ENCODE measurements around the gene LRRC4C.

LRRC4C gene

GRCh38 chr11:41247621-41248020 lies 211.8 kb downstream of the LRRC4C start:
- Histone ChIP-seq H3K9ac (ENCODE audit: low read depth, low read length, poor library complexity) (no peak overlapping the region), H3K23ac (ENCODE audit: low read depth, low read length, poor library complexity) (no peak overlapping the region), H3K18ac (ENCODE audit: low read length) (no peak overlapping the region), H3K9me3 (replicated peaks in 1 of 2; ENCODE audit: control insufficient read depth in 2 of 2, insufficient read depth in 1 of 2, low read depth in 1 of 2, low read length in 2 of 2) (no peaks in the 10 kb centered on the region), H2BK15ac (ENCODE audit: low read length) (no peak overlapping the region), H2BK12ac (ENCODE audit: low read length) (no peak overlapping the region), H3K27ac (replicated peaks; ENCODE audit: low read length) (no peak overlapping the region), H3K4me2 (ENCODE audit: insufficient read depth, low read length, poor library complexity, severe bottlenecking) (no peak overlapping the region), H3K4me1 (ENCODE audit: control insufficient read depth in 2 of 2, insufficient read depth in 1 of 2, low read depth in 1 of 2, low read length in 2 of 2) (peaks cover 0 to 2% of the 10 kb centered on the region in 2 donors), H2BK5ac (ENCODE audit: low read length) (no peak overlapping the region), H3K27me3 (ENCODE audit: control insufficient read depth in 3 of 3, insufficient read depth in 3 of 3, low read depth in 1 of 3, low read length in 3 of 3) (no peaks in the 10 kb centered on the region), H3K79me1 (ENCODE audit: low read depth, low read length) (no peaks in the 10 kb centered on the region), H2BK120ac (ENCODE audit: low read depth, low read length) (no peak overlapping the region), H3K14ac (ENCODE audit: low read length) (no peak overlapping the region), H3K36me3 (replicated peaks in 1 of 2; ENCODE audit: control insufficient read depth in 2 of 2, insufficient read depth in 2 of 2, low read length in 2 of 2) (no peaks in the 10 kb centered on the region), H4K91ac (ENCODE audit: low read depth, low read length, poor library complexity) (no peak overlapping the region), H4K8ac (ENCODE audit: low read depth, low read length) (no peak overlapping the region), H2AFZ (ENCODE audit: low read length) (no peak overlapping the region), H3K4me3 (ENCODE audit: low read length in 2 of 2) (no peak overlapping the region), H2AK5ac (ENCODE audit: low read depth, low read length) (no peak overlapping the region), H3K4ac (ENCODE audit: low read length) (no peak overlapping the region)
- DNase-seq (ENCODE audit: low spot score): no peak
- no CpG with 5 or more reads among the region's 5 CpGs for WGBS, 2 donors (ENCODE audit: extremely low coverage in 2 of 2, insufficient read length in 2 of 2, insufficient replicate concordance in 1 of 2)

GRCh38 chr11:41246399-41246745 lies 213.1 kb downstream of the LRRC4C start:
- Histone ChIP-seq H4K91ac (ENCODE audit: low read depth, low read length, poor library complexity) (no peak overlapping the region), H2AK5ac (ENCODE audit: low read depth, low read length) (peak overlapping the region; percentile 94), H3K18ac (ENCODE audit: low read length) (peak overlapping the region; percentile 93), H2BK120ac (ENCODE audit: low read depth, low read length) (peak overlapping the region; percentile 16), H3K4ac (ENCODE audit: low read length) (peak overlapping the region; percentile 53), H3K9ac (ENCODE audit: low read depth, low read length, poor library complexity) (peak overlapping the region; percentile 30), H3K23ac (ENCODE audit: low read depth, low read length, poor library complexity) (peak overlapping the region; percentile 29), H3K14ac (ENCODE audit: low read length) (no peak overlapping the region), H2BK12ac (ENCODE audit: low read length) (no peak overlapping the region), H3K27me3 (ENCODE audit: control insufficient read depth in 3 of 3, insufficient read depth in 3 of 3, low read depth in 1 of 3, low read length in 3 of 3) (no peaks in the 10 kb centered on the region), H3K79me1 (ENCODE audit: low read depth, low read length) (no peaks in the 10 kb centered on the region), H2BK15ac (ENCODE audit: low read length) (peak overlapping the region; percentile 93), H3K36me3 (replicated peaks in 1 of 2; ENCODE audit: control insufficient read depth in 2 of 2, insufficient read depth in 2 of 2, low read length in 2 of 2) (no peaks in the 10 kb centered on the region), H3K4me3 (ENCODE audit: low read length in 2 of 2) (no peak overlapping the region), H2BK5ac (ENCODE audit: low read length) (peak overlapping the region; percentile 83), H4K8ac (ENCODE audit: low read depth, low read length) (no peak overlapping the region), H3K4me1 (ENCODE audit: control insufficient read depth in 2 of 2, insufficient read depth in 1 of 2, low read depth in 1 of 2, low read length in 2 of 2) (peaks cover 0 to 2% of the 10 kb centered on the region in 2 donors), H3K27ac (replicated peaks; ENCODE audit: low read length) (no peak overlapping the region), H3K9me3 (replicated peaks in 1 of 2; ENCODE audit: control insufficient read depth in 2 of 2, insufficient read depth in 1 of 2, low read depth in 1 of 2, low read length in 2 of 2) (no peaks in the 10 kb centered on the region), H3K4me2 (ENCODE audit: insufficient read depth, low read length, poor library complexity, severe bottlenecking) (no peak overlapping the region), H2AFZ (ENCODE audit: low read length) (no peak overlapping the region)
- no peak for DNase-seq (ENCODE audit: low spot score)
- WGBS, 2 donors (ENCODE audit: extremely low coverage in 2 of 2, insufficient read length in 2 of 2, insufficient replicate concordance in 1 of 2): no CpG with 5 or more reads among the region's 5 CpGs

GRCh38 chr11:41245704-41246398 lies 213.6 kb downstream of the LRRC4C start:
- Histone ChIP-seq H3K23ac (ENCODE audit: low read depth, low read length, poor library complexity) (peak overlapping the region; percentile 29), H3K4me1 (ENCODE audit: control insufficient read depth in 2 of 2, insufficient read depth in 1 of 2, low read depth in 1 of 2, low read length in 2 of 2) (peaks cover 0 to 2% of the 10 kb centered on the region in 2 donors), H3K18ac (ENCODE audit: low read length) (peak overlapping the region; percentile 93), H3K36me3 (replicated peaks in 1 of 2; ENCODE audit: control insufficient read depth in 2 of 2, insufficient read depth in 2 of 2, low read length in 2 of 2) (no peaks in the 10 kb centered on the region), H4K8ac (ENCODE audit: low read depth, low read length) (no peak overlapping the region), H3K4ac (ENCODE audit: low read length) (peak overlapping the region; percentile 58), H4K91ac (ENCODE audit: low read depth, low read length, poor library complexity) (no peak overlapping the region), H3K4me3 (ENCODE audit: low read length in 2 of 2) (no peak overlapping the region), H2AFZ (ENCODE audit: low read length) (no peak overlapping the region), H2BK120ac (ENCODE audit: low read depth, low read length) (peak overlapping the region; percentile 16), H2AK5ac (ENCODE audit: low read depth, low read length) (peak overlapping the region; percentile 94), H3K9me3 (replicated peaks in 1 of 2; ENCODE audit: control insufficient read depth in 2 of 2, insufficient read depth in 1 of 2, low read depth in 1 of 2, low read length in 2 of 2) (no peaks in the 10 kb centered on the region), H3K27ac (replicated peaks; ENCODE audit: low read length) (no peak overlapping the region), H3K9ac (ENCODE audit: low read depth, low read length, poor library complexity) (peak overlapping the region; percentile 30), H2BK12ac (ENCODE audit: low read length) (no peak overlapping the region), H2BK15ac (ENCODE audit: low read length) (peak overlapping the region; percentile 93), H3K14ac (ENCODE audit: low read length) (peak overlapping the region; percentile 31), H3K27me3 (ENCODE audit: control insufficient read depth in 3 of 3, insufficient read depth in 3 of 3, low read depth in 1 of 3, low read length in 3 of 3) (no peaks in the 10 kb centered on the region), H3K4me2 (ENCODE audit: insufficient read depth, low read length, poor library complexity, severe bottlenecking) (no peak overlapping the region), H3K79me1 (ENCODE audit: low read depth, low read length) (no peaks in the 10 kb centered on the region), H2BK5ac (ENCODE audit: low read length) (peak overlapping the region; percentile 83)
- no peak for DNase-seq (ENCODE audit: low spot score)
- no CpG with 5 or more reads among the region's 10 CpGs for WGBS, 2 donors (ENCODE audit: extremely low coverage in 2 of 2, insufficient read length in 2 of 2, insufficient replicate concordance in 1 of 2)

GRCh38 chr11:41245184-41245583 lies 214.3 kb downstream of the LRRC4C start:
- Histone ChIP-seq H3K4ac (ENCODE audit: low read length) (peak overlapping the region; percentile 4), H3K4me3 (ENCODE audit: low read length in 2 of 2) (no peak overlapping the region), H4K8ac (ENCODE audit: low read depth, low read length) (no peak overlapping the region), H3K79me1 (ENCODE audit: low read depth, low read length) (no peaks in the 10 kb centered on the region), H2BK12ac (ENCODE audit: low read length) (peak overlapping the region; percentile 99), H3K27me3 (ENCODE audit: control insufficient read depth in 3 of 3, insufficient read depth in 3 of 3, low read depth in 1 of 3, low read length in 3 of 3) (no peaks in the 10 kb centered on the region), H3K9me3 (replicated peaks in 1 of 2; ENCODE audit: control insufficient read depth in 2 of 2, insufficient read depth in 1 of 2, low read depth in 1 of 2, low read length in 2 of 2) (no peaks in the 10 kb centered on the region), H2BK15ac (ENCODE audit: low read length) (peak overlapping the region; percentile 38), H3K36me3 (replicated peaks in 1 of 2; ENCODE audit: control insufficient read depth in 2 of 2, insufficient read depth in 2 of 2, low read length in 2 of 2) (no peaks in the 10 kb centered on the region), H3K14ac (ENCODE audit: low read length) (no peak overlapping the region), H3K23ac (ENCODE audit: low read depth, low read length, poor library complexity) (peak overlapping the region; percentile 58), H2AFZ (ENCODE audit: low read length) (no peak overlapping the region), H3K18ac (ENCODE audit: low read length) (peak overlapping the region; percentile 95), H2BK120ac (ENCODE audit: low read depth, low read length) (peak overlapping the region; percentile 55), H3K27ac (replicated peaks; ENCODE audit: low read length) (no peak overlapping the region), H4K91ac (ENCODE audit: low read depth, low read length, poor library complexity) (no peak overlapping the region), H2BK5ac (ENCODE audit: low read length) (peak overlapping the region; percentile 83), H3K9ac (ENCODE audit: low read depth, low read length, poor library complexity) (peak overlapping the region; percentile 78), H2AK5ac (ENCODE audit: low read depth, low read length) (peak overlapping the region; percentile 86), H3K4me1 (ENCODE audit: control insufficient read depth in 2 of 2, insufficient read depth in 1 of 2, low read depth in 1 of 2, low read length in 2 of 2) (peaks cover 0 to 2% of the 10 kb centered on the region in 2 donors), H3K4me2 (ENCODE audit: insufficient read depth, low read length, poor library complexity, severe bottlenecking) (no peak overlapping the region)
- no peak for DNase-seq (ENCODE audit: low spot score)
- WGBS, 2 donors (ENCODE audit: extremely low coverage in 2 of 2, insufficient read length in 2 of 2, insufficient replicate concordance in 1 of 2): no CpG with 5 or more reads among the region's 10 CpGs
